ENCODE results near the gene VPS37D. TPM values are rescaled to one million over a fixed set of nuclear protein-coding genes. Genes with fewer than 3 reads are reported as not detected.

VPS37D gene
- polyA plus RNA-seq, 1 donor from 2014 or later = 52.7 TPM

DNA sequence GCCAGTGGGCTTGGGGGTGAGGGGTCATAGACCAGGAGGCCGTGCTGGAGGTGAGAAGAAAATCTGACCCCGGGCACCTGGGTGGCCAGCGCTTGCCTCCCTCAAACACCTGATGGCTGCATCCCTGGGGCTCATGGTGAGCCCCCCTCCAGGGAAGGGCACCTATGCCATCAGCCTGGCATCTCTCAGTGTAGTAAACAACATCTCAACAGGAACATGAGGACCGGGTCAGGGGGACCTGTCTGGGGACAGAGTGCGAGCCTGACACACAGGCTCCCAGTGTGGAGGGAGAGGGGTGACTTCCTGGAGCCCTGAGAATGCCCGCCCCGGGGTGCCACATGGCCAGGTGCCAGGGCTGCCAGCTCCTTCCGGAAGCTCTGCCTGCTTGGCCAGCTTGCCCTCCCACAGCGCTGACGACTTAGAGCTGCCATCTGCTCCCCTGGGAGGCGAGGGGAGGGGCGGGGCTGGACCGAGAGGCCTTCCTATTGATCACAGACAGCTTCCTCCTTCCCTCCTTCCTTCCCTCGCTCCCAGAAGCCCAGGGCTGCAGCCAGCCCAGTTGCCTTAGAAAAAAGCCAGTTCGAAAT lies 39.5 kb downstream of the VPS37D start:
- no peak overlapping the region for H2AFZ ChIP-seq (ENCODE audit: low read depth, low read length)
- H4K20me1 ChIP-seq (ENCODE audit: insufficient read depth) = no peaks in the 10 kb centered on the region
- no peak overlapping the region for H3K4me3 ChIP-seq (ENCODE audit: low read length)
- H3K9me2 ChIP-seq (ENCODE audit: insufficient read depth, low read length) = no peaks in the 10 kb centered on the region
- H3K4me2 ChIP-seq (ENCODE audit: low read length) = no peak overlapping the region
- H3K9me3 ChIP-seq (ENCODE audit: low read length) = no peaks in the 10 kb centered on the region
- no peak overlapping the region for H3K27ac ChIP-seq (ENCODE audit: low read length)
- no peaks in the 10 kb centered on the region for H3K79me2 ChIP-seq (replicated peaks; ENCODE audit: insufficient read depth, low read length)
- H3K36me3 ChIP-seq (ENCODE audit: insufficient read depth, low read length) = no peaks in the 10 kb centered on the region
- TF ChIP-seq POLR2AphosphoS5 (IDR thresholded peaks at IDR 0.05) = no peak
- no peak for TF ChIP-seq MXI1 (conservative IDR thresholded peaks at IDR 0.05; ENCODE audit: poor library complexity, severe bottlenecking)
- no peak for TF ChIP-seq TAF1 (IDR thresholded peaks at IDR 0.05; ENCODE audit: low read depth)
- TF ChIP-seq EZH2 (IDR thresholded peaks at IDR 0.05; ENCODE audit: borderline replicate concordance, insufficient read depth, low read length, poor library complexity, severe bottlenecking) = no peak
- no peak for TF ChIP-seq RAD21 (conservative IDR thresholded peaks at IDR 0.05)
- no peak for TF ChIP-seq SMC3 (conservative IDR thresholded peaks at IDR 0.05; ENCODE audit: poor library complexity)
- no peak for TF ChIP-seq CTCF (IDR thresholded peaks at IDR 0.05; ENCODE audit: poor library complexity, severe bottlenecking)
- TF ChIP-seq, protein P1, sequence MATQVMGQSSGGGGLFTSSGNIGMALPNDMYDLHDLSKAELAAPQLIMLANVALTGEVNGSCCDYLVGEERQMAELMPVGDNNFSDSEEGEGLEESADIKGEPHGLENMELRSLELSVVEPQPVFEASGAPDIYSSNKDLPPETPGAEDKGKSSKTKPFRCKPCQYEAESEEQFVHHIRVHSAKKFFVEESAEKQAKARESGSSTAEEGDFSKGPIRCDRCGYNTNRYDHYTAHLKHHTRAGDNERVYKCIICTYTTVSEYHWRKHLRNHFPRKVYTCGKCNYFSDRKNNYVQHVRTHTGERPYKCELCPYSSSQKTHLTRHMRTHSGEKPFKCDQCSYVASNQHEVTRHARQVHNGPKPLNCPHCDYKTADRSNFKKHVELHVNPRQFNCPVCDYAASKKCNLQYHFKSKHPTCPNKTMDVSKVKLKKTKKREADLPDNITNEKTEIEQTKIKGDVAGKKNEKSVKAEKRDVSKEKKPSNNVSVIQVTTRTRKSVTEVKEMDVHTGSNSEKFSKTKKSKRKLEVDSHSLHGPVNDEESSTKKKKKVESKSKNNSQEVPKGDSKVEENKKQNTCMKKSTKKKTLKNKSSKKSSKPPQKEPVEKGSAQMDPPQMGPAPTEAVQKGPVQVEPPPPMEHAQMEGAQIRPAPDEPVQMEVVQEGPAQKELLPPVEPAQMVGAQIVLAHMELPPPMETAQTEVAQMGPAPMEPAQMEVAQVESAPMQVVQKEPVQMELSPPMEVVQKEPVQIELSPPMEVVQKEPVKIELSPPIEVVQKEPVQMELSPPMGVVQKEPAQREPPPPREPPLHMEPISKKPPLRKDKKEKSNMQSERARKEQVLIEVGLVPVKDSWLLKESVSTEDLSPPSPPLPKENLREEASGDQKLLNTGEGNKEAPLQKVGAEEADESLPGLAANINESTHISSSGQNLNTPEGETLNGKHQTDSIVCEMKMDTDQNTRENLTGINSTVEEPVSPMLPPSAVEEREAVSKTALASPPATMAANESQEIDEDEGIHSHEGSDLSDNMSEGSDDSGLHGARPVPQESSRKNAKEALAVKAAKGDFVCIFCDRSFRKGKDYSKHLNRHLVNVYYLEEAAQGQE (IDR thresholded peaks at IDR 0.05; ENCODE audit: borderline replicate concordance) = no peak
- H3K9ac ChIP-seq (ENCODE audit: low read length) = no peak overlapping the region
- H3K27me3 ChIP-seq (ENCODE audit: insufficient read depth, low read depth, low read length) = no peaks in the 10 kb centered on the region
- no peaks in the 10 kb centered on the region for H3F3A ChIP-seq (ENCODE audit: insufficient read depth, low read length, poor library complexity, severe bottlenecking)

DNA sequence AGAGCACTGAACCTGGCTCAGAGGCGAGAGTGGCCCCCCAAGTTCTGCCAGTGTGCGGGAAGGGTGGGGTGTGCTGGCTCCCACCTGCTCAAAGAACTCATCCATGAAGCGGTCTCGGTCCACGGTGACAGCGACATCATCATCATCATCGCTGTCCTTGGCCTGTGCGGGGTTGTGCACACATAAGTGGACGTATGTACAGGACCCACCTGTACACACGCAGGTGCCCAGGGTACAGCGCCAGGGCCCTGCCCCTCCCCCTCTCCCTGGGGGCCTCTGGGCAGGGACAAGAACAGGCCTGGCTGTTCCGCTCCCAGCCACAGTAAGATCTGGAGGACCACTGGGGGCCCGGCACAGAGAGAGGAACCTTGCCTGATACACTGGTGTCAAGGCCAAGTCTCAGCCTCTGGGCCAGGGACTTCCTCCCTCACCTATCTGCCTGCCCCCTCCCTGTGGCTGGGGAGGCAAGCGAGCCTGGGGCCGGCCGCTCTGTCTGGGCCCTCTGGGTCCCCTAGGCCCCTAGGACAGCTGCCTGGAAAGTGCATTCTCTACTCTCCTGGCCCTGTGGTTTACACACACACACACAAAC lies 41.4 kb downstream of the VPS37D start:
- TF ChIP-seq RAD21 (conservative IDR thresholded peaks at IDR 0.05) (no peak), CTCF (IDR thresholded peaks at IDR 0.05; ENCODE audit: poor library complexity, severe bottlenecking) (no peak), POLR2AphosphoS5 (IDR thresholded peaks at IDR 0.05) (no peak), EZH2 (IDR thresholded peaks at IDR 0.05; ENCODE audit: borderline replicate concordance, insufficient read depth, low read length, poor library complexity, severe bottlenecking) (no peak), EP300 (conservative IDR thresholded peaks at IDR 0.05; ENCODE audit: poor library complexity, severe bottlenecking) (no peak), TAF1 (IDR thresholded peaks at IDR 0.05; ENCODE audit: low read depth) (no peak), SMC3 (conservative IDR thresholded peaks at IDR 0.05; ENCODE audit: poor library complexity) (no peak)
- Histone ChIP-seq H3K9me2 (ENCODE audit: insufficient read depth, low read length) (no peaks in the 10 kb centered on the region), H3K9ac (ENCODE audit: low read length) (no peak overlapping the region), H3K4me3 (ENCODE audit: low read length) (no peak overlapping the region), H3K36me3 (ENCODE audit: insufficient read depth, low read length) (no peaks in the 10 kb centered on the region), H3K27ac (ENCODE audit: low read length) (no peak overlapping the region), H2AFZ (ENCODE audit: low read depth, low read length) (no peak overlapping the region), H3K9me3 (ENCODE audit: low read length) (no peaks in the 10 kb centered on the region), H3K27me3 (ENCODE audit: insufficient read depth, low read depth, low read length) (no peaks in the 10 kb centered on the region), H3F3A (ENCODE audit: insufficient read depth, low read length, poor library complexity, severe bottlenecking) (no peaks in the 10 kb centered on the region), H3K4me2 (ENCODE audit: low read length) (no peak overlapping the region), H3K79me2 (replicated peaks; ENCODE audit: insufficient read depth, low read length) (no peaks in the 10 kb centered on the region), H4K20me1 (ENCODE audit: insufficient read depth) (no peaks in the 10 kb centered on the region)
